HG02870 (cell line): ENCODE data around the gene C1QTNF6.
"Not testable (repeated sequence)": the region's sequence is repeated elsewhere in the genome, so short reads cannot be mapped to it uniquely, and the experiment has no call there.

Source experiments
- ATAC-seq: cut with Tn5 transposase; IDR thresholded peaks from one replicate; pipeline ENCODE4 v1.9.1; 2021; ENCODE audit warnings: mild to moderate bottlenecking, moderate library complexity; ENCODE audit not compliant: unreplicated experiment

C1QTNF6 gene

DNA sequence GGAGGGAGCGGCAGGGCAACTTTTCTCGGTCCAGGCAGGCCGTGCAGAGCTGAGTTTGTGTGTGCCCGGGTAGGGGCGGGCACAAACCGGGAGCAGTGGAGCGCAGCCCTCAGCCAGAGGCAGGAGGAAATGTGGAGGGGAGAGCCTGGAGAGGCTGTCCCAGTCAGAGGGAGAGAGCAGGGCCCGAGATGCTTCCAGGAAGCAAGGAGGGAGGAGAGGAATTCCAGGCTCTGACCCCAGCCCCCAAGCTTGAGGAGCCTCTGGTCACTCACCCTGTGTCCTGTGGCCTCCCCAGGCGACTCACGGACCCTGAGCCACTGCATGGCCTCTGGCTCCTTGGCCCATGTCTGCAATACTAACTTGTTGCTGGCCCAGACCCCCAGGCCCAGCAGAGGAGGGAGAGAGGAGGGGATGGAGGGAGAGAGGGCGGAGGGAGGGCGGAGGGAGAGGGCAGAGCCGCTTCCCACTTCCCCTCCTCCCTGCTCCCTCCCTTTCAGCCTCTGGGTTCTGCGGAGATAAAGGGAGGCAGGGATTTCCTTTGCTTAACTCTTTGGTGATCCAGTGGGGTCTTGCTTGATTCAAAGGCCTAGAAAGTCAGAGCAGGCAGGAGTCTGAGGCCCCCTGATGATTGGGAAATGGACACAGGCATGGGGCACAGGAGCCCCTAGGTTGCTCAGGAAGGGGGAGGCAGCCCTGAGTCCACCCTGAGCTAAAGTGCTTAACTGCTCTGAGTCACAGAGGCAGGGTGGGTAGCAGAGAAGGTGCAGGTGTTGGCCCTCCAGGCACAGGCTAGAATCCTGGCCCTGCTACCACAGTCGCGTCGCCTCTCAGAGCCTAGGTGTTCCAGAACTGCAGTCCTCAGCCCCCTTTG is at the start of gene C1QTNF6:
C1QTNF6 (minus strand) TSS at position 357 of the 871 bp plus-strand sequence; CDS start at position 323, 34 bp downstream.
- ATAC-seq = no peak

DNA sequence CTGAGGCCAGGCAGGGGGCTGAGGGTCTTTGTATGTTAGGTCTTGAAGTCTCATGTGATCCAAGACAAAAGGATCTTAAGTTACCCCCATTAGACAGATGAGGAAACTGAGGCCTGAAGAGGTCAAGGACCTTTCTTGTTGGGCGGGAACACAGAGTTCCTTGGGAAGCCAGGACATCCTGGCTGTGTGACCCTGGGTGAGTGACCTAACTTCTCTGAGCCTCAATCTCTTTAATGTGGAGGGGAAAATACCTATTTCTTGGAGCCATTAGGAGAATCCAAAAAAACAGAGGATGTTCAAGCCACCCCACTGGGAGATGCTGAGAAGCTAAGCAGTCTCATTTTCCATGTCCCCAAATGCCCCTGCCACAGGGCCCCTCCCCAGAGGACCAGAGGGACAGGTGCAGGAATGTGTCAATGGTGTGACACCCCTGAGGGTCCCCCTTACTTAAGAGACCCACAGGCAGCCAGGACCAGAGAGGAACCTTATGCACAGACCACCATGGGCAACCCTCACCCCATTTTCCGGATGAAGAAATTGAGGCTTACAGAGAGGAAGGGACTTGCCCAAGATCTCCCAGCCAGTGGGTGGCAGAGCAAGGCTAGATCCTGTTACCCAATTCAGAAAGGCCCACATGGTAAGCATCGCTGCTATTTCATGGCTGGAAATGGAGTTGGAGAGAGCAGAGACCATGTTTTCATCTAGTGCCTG is 48.0 kb upstream of the C1QTNF6 start:
- ATAC-seq = no peak

GRCh38 chr22:37234736-37235711 is 47.0 kb upstream of the C1QTNF6 start:
- no peak for ATAC-seq

GRCh38 chr22:37233751-37234631 is 45.9 kb upstream of the C1QTNF6 start:
- no peak for ATAC-seq

DNA sequence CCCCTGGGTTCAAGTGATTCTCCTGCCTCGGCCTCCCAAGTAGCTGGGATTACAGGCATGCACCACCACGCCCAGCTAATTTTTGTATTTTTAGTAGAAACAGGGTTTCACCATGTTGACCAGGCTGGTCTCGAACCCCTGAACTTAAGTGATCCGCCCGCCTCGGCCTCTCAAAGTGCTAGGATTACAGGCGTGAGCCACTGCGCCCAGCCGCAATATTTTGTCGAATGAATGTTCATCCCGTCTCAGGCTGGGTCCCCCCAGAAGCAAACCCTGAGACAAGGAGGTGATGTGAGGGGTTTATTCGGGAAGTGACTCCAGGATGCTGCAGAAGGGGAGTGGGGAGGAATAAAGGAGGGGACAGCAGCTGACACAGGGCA is 45.3 kb upstream of the C1QTNF6 start:
- not testable (repeated sequence) for ATAC-seq

- ATAC-seq = no peak
Observed at GRCh38 chr22:37232140-37232998, 44.3 kb upstream of the C1QTNF6 start.

GRCh38 chr22:37231406-37232139 is 43.5 kb upstream of the C1QTNF6 start:
- ATAC-seq = no peak

GRCh38 chr22:37230673-37231405 is 42.8 kb upstream of the C1QTNF6 start:
- no peak for ATAC-seq

DNA sequence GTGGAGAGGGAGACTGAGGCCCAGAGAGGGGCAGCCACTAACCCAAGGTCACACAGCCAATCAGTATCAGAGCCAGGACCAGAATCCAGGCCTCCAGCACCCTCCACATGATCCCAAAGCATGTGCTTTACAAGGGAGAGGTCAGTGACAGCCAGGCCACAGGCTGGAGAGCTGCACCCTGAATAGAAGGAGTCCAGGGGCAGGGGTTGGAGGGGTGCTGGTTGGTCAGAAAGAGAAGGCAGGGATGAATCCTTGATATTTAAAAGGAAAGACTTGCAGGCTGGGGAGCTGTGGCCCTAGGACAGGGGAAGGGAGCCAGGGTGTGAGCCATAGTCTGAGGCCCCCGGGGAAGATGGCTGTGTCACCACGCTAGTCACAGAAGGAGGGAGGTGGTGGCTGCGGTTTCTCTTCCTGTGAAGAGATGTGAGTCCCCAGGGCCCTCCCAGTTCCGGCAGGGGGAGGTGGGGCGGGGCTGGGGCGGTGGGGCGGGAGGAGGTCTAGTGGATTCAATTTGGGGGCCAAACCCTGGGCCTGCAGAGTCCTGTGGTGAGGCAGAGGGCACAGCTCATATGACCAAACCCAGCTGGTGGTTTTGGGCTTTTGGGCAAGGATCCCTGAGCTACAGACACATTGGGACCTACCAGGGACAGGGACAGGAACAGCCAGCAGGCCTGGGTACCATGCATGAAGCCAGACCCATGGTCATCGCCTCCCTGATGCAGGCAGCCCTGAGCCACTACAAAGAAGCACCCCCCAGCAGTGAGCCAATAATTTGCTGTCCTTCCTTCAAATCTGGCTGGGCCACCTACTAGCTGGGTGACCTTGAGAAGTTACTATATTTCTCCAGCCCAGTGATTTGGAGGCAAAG is 42.0 kb upstream of the C1QTNF6 start:
- ATAC-seq = peak; percentile 44

DNA sequence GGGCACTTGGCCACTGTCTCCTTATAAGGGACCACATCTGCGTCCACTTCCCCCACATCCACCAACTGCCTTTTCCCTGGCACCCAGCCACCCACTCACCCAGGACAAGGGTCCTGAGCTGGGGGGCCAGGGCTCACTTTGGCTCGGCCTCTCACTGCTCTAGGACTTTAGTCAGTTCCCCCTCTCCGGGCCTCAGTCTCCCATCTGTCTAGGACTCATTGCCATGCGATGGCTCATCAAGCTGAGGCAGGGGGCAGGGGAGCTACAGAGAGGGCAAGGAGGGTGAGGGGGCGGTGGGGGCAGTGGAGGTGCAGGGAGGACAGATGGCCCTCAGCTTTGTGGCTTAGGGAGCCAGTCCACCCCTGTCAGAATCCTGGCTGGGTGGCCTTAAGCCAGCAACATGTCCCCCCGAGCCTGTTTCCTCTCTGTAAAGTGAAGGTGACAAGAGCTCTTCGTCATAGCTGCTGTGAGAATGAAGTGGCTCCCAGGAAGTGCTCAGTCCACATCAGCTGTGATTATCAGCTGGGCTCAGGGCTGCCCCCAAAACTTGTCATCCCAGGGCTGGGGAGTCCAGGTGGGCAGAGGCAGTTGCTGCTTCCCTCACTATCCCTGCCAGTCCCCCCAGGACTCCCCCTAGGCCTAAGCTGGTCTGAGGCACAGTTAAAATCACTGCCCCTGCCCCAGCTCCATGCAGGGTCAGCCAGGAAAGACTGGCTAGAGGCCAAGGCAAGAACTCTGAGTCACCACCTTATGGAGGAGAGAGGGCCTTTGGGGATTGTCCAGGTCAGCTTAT is 41.2 kb upstream of the C1QTNF6 start:
- no peak for ATAC-seq

GRCh38 chr22:37228106-37229011 is 40.3 kb upstream of the C1QTNF6 start:
- ATAC-seq = no peak

- ATAC-seq = no peak
Observed at GRCh38 chr22:37226514-37226913, 38.5 kb upstream of the C1QTNF6 start.

- no peak for ATAC-seq
Observed at GRCh38 chr22:37226087-37226486, 38.0 kb upstream of the C1QTNF6 start.

GRCh38 chr22:37225481-37225880 is 37.4 kb upstream of the C1QTNF6 start:
- ATAC-seq = no peak
